ENCODE results near the gene TRAPPC6A.

The TRAPPC6A gene

GRCh38 chr19:45177817-45178261 lies at the start of gene TRAPPC6A:
TRAPPC6A (minus strand) TSS chr19:45178237; CDS start chr19:45178218, 19 bp downstream.
- DNase-seq (ENCODE audit: low read depth), result no peak

- no peak for DNase-seq (ENCODE audit: low read depth)
These were observed 46.6 kb upstream of the TRAPPC6A start for GRCh38 chr19:45224645-45225044.

GRCh38 chr19:45223879-45224278 lies 45.8 kb upstream of the TRAPPC6A start:
- DNase-seq (ENCODE audit: low read depth), result no peak

- no peak for DNase-seq (ENCODE audit: low read depth)
These were observed 44.7 kb upstream of the TRAPPC6A start for GRCh38 chr19:45222724-45223123.

GRCh38 chr19:45218911-45219743 lies 41.1 kb upstream of the TRAPPC6A start:
- DNase-seq (ENCODE audit: low read depth), result no peak

- no peak for DNase-seq (ENCODE audit: low read depth)
These were observed 40.4 kb upstream of the TRAPPC6A start for GRCh38 chr19:45218426-45218825.

GRCh38 chr19:45217957-45218334 lies 39.9 kb upstream of the TRAPPC6A start:
- no peak for DNase-seq (ENCODE audit: low read depth)

- no peak for DNase-seq (ENCODE audit: low read depth)
These were observed 39.3 kb upstream of the TRAPPC6A start for GRCh38 chr19:45217193-45217956.

- DNase-seq (ENCODE audit: low read depth), result no peak
These were observed 38.6 kb upstream of the TRAPPC6A start for GRCh38 chr19:45216667-45217066.

- DNase-seq (ENCODE audit: low read depth), result no peak
These were observed 37.6 kb upstream of the TRAPPC6A start for GRCh38 chr19:45215391-45216191.

GRCh38 chr19:45213031-45213430 lies 35.0 kb upstream of the TRAPPC6A start:
- DNase-seq (ENCODE audit: low read depth), result no peak

- DNase-seq (ENCODE audit: low read depth), result no peak
These were observed 33.8 kb upstream of the TRAPPC6A start for GRCh38 chr19:45211751-45212381.

GRCh38 chr19:45206328-45206727 lies 28.3 kb upstream of the TRAPPC6A start:
- no peak for DNase-seq (ENCODE audit: low read depth)

GRCh38 chr19:45205810-45206209 lies 27.8 kb upstream of the TRAPPC6A start:
- DNase-seq (ENCODE audit: low read depth), result no peak

GRCh38 chr19:45202637-45203036 lies 24.6 kb upstream of the TRAPPC6A start:
- no peak for DNase-seq (ENCODE audit: low read depth)

GRCh38 chr19:45200568-45200967 lies 22.5 kb upstream of the TRAPPC6A start:
- DNase-seq (ENCODE audit: low read depth), result no peak

GRCh38 chr19:45195764-45196163 lies 17.7 kb upstream of the TRAPPC6A start:
- no peak for DNase-seq (ENCODE audit: low read depth)

- no peak for DNase-seq (ENCODE audit: low read depth)
These were observed 13.3 kb upstream of the TRAPPC6A start for GRCh38 chr19:45191375-45191774.

- DNase-seq (ENCODE audit: low read depth), result no peak
These were observed 11.9 kb upstream of the TRAPPC6A start for GRCh38 chr19:45189971-45190370.

- DNase-seq (ENCODE audit: low read depth), result no peak
These were observed 9.5 kb upstream of the TRAPPC6A start for GRCh38 chr19:45187421-45188100.
